Measurements from ENCODE around the gene DBNDD1. TPM values are rescaled to one million over a fixed set of nuclear protein-coding genes. Genes with fewer than 3 reads are reported as not detected.

The DBNDD1 gene
- total RNA-seq, 1 donor from 2014 or later = 21.2 TPM

DNA sequence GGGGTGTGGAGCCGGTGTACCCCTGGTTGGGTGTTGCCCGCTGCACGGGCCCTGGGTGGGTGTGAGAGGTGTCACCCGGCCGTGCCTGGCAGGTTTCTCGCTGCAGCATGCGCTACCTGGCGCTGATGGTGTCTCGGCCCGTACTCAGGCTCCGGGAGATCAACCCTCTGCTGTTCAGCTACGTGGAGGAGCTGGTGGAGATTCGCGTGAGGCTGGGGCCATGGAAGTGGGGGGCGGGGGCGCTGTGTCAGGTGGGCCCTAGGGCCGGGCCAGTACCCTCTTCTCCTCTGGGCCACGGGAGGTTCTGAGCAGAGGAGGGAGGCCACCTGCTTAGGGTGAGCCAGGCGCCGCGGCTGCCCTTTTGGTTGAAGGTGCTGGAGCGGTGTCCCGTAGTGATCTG, 57.3 kb downstream of the DBNDD1 start:
- no peak for DNase-seq (ENCODE audit: low spot score)

- no peak for DNase-seq (ENCODE audit: low spot score)
Observed at GRCh38 chr16:89960966-89961365, 58.3 kb downstream of the DBNDD1 start.

DNA sequence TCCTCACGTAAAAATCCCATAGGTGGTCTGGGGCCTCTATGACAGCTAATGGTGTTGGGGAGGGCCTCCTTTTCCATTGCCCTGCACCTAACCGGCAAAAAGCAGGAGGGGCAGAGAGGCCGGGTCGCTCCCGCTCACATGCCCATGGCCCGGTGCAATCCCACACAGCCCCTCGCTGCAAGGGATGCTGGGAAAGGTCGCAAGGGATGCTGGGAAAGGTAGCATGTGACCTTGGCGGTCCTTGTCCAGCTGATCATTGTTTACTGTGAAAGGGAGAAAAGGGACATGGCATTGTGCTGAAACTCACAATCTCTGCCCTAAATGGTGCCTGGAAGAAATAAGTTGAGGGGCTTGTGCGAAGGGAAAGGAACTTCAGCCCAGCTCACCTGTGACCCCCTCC, 60.7 kb downstream of the DBNDD1 start:
- DNase-seq (ENCODE audit: low spot score) = no peak

GRCh38 chr16:89958068-89958467, 61.2 kb downstream of the DBNDD1 start:
- DNase-seq (ENCODE audit: low spot score) = peak; percentile 21

DNA sequence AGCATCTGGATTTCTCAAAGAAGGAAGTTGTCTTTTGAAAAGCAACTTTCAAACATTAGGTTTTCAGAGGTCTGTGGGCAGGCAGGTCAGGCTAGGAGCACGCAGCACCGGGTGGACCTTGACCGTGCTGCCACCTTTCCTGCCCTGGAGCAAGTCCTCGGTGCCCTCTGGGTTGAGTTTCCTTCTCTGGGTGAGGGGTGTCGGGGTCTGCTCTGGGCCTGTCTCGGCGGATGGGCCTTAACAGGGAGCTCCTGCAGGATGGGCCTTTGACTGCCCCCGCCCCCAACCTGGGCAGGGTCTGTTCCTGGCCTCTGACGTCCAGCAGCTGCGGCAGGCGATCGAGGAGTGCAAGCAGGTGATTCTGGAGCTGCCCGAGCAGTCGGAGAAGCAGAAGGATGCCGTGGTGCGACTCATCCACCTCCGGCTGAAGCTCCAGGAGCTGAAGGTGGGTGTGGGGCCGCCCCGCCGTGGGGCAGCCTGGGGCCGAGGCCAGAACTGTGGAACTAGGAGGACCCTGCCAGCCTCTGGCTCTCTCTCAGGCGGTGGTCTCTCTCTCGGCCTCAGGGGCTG, 62.0 kb downstream of the DBNDD1 start:
- DNase-seq (ENCODE audit: low spot score) = no peak

DNA sequence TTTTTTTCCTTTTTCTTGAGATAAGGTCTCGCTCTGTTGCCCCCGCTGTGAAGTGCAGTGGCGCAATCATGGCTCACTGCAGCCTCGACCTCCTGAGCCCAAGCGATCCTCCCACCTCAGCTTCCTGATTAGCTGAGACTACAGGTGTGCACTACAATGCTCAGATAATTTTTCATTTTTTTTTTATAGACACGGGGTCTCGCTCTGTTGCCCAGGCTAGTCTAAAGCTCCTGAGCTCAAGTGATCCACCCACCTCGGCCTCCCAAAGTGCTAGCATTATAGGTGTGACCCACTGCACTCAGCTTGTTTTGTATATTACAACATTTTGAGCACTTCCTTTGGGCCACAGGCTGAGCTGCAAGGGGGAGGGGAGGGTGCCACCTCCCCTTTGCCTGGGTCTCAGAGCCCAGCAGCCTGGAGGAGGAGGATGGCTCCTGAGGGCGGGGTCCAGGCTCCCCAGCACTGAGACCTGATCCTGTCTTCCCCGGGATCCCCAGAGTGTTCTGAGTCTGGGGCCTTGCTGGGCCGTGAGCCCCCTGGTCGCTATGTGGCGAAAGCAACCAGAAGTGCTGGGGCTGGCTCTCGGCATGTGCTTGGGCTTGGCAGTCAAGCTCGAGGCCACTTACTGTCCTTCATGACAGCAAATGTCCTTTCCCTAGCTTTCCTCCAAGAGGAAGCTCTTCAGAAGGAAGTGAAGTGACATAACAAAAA, 62.6 kb downstream of the DBNDD1 start:
- no peak for DNase-seq (ENCODE audit: low spot score)

DNA sequence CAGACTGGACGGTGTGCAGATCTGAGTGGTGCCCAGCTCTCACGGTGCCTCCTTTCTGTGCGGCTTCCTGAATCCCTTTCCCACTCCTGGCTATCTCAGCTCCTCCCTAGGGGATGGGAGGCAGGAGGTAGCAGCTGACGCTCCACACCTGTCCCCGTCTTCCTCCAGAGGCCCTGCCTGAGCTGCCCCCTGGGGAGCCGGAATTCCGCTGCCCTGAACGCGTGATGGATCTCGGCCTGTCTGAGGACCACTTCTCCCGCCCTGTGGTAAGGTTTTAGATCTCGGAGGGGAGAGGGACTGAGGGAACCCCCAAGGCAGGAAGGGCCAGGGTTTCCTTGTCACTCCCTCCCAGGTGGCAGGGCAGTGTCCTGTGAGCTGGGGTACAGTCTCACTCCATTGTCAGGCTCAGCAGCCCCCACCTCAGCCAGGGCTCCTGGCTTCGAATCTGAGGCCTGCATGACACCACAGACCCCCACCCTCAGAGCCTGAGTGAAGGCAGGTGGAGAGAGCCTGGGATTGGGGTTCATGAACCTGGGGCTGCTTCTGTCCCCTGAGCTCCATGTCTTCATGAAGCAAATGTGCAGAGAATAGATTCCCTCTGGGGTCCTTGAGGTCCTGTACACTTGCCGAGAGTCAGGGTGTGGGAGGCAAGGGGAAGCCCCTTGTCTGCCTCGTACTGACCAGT, 64.1 kb downstream of the DBNDD1 start:
- DNase-seq (ENCODE audit: low spot score) = no peak

Other genes with a start within 250 kb of the DBNDD1 start
- gene FANCA, start 202.8 kb downstream of the DBNDD1 start, total RNA-seq = 3.8 TPM
- gene SPIRE2, start 191.0 kb downstream of the DBNDD1 start, total RNA-seq = 19.9 TPM
- gene TCF25, start 145.9 kb downstream of the DBNDD1 start, total RNA-seq = 175 TPM
- gene MC1R, start 100.6 kb downstream of the DBNDD1 start, total RNA-seq = 8.1 TPM
- 9.5 TPM for gene TUBB3, start 96.1 kb downstream of the DBNDD1 start, total RNA-seq
- gene DEF8, start 70.7 kb downstream of the DBNDD1 start, total RNA-seq = 68.6 TPM
- gene PRDM7, start 57.9 kb upstream of the DBNDD1 start, total RNA-seq = not detected